ENCODE results near the gene SMAD7.

DNA sequence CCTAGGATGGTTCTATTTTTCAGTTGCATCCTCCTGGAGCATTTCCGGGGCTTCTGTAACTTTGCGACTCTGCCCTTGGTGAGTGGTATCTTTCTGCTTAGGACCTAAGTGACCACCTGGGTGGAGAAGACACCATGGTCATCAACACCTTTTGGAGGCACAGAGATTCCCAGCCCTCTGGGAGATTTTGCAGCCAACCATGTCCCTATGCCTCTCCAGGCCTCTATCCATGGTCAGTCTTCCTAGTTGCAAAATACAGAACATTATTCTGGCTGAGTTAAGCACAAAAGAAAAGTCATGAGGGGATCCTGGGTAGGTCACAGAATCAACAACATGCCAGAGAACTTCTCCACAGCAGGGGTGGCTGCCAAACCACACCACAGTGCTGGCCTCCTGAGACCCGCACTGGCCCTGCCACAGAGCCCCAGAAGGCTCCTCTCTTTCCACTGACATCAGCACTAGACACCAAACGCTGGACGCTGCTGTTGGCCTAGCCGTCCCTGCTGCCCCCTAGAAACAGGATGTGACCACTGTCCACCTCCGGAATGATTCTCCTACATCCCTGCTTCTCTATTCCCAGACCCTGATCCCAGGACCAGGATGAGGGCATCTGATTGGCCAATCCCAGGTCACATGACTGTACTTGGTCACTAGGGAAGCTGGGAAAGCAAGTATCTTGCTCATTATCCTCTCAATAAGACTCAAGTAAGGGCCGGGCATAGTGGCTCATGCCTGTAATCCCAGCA, 47.7 kb downstream of the SMAD7 start:
- TF ChIP-seq MEF2A (IDR thresholded peaks at IDR 0.05; ENCODE audit: insufficient read depth, low read depth, low read length), result no peak
- TF ChIP-seq, protein P1, sequence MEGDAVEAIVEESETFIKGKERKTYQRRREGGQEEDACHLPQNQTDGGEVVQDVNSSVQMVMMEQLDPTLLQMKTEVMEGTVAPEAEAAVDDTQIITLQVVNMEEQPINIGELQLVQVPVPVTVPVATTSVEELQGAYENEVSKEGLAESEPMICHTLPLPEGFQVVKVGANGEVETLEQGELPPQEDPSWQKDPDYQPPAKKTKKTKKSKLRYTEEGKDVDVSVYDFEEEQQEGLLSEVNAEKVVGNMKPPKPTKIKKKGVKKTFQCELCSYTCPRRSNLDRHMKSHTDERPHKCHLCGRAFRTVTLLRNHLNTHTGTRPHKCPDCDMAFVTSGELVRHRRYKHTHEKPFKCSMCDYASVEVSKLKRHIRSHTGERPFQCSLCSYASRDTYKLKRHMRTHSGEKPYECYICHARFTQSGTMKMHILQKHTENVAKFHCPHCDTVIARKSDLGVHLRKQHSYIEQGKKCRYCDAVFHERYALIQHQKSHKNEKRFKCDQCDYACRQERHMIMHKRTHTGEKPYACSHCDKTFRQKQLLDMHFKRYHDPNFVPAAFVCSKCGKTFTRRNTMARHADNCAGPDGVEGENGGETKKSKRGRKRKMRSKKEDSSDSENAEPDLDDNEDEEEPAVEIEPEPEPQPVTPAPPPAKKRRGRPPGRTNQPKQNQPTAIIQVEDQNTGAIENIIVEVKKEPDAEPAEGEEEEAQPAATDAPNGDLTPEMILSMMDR (IDR thresholded peaks at IDR 0.05 in 2 of 3, conservative IDR thresholded peaks at IDR 0.05 in 1 of 3; ENCODE audit: control insufficient read depth in 2 of 3, extremely low read depth in 1 of 3, insufficient read depth in 1 of 3, low read depth in 3 of 3, low read length in 3 of 3), result no peak
- TF ChIP-seq, protein P2, sequence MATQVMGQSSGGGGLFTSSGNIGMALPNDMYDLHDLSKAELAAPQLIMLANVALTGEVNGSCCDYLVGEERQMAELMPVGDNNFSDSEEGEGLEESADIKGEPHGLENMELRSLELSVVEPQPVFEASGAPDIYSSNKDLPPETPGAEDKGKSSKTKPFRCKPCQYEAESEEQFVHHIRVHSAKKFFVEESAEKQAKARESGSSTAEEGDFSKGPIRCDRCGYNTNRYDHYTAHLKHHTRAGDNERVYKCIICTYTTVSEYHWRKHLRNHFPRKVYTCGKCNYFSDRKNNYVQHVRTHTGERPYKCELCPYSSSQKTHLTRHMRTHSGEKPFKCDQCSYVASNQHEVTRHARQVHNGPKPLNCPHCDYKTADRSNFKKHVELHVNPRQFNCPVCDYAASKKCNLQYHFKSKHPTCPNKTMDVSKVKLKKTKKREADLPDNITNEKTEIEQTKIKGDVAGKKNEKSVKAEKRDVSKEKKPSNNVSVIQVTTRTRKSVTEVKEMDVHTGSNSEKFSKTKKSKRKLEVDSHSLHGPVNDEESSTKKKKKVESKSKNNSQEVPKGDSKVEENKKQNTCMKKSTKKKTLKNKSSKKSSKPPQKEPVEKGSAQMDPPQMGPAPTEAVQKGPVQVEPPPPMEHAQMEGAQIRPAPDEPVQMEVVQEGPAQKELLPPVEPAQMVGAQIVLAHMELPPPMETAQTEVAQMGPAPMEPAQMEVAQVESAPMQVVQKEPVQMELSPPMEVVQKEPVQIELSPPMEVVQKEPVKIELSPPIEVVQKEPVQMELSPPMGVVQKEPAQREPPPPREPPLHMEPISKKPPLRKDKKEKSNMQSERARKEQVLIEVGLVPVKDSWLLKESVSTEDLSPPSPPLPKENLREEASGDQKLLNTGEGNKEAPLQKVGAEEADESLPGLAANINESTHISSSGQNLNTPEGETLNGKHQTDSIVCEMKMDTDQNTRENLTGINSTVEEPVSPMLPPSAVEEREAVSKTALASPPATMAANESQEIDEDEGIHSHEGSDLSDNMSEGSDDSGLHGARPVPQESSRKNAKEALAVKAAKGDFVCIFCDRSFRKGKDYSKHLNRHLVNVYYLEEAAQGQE (IDR thresholded peaks at IDR 0.05; ENCODE audit: low read depth, low read length), result no peak
- TF ChIP-seq, protein P3, sequence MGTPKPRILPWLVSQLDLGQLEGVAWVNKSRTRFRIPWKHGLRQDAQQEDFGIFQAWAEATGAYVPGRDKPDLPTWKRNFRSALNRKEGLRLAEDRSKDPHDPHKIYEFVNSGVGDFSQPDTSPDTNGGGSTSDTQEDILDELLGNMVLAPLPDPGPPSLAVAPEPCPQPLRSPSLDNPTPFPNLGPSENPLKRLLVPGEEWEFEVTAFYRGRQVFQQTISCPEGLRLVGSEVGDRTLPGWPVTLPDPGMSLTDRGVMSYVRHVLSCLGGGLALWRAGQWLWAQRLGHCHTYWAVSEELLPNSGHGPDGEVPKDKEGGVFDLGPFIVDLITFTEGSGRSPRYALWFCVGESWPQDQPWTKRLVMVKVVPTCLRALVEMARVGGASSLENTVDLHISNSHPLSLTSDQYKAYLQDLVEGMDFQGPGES (IDR thresholded peaks at IDR 0.05), result no peak
- TF ChIP-seq POLR2AphosphoS5 (IDR thresholded peaks at IDR 0.05; ENCODE audit: low read length), result no peak
- TF ChIP-seq, protein P4, sequence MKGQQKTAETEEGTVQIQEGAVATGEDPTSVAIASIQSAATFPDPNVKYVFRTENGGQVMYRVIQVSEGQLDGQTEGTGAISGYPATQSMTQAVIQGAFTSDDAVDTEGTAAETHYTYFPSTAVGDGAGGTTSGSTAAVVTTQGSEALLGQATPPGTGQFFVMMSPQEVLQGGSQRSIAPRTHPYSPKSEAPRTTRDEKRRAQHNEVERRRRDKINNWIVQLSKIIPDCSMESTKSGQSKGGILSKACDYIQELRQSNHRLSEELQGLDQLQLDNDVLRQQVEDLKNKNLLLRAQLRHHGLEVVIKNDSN (IDR thresholded peaks at IDR 0.05; ENCODE audit: borderline replicate concordance, extremely low read length, insufficient read depth, low read depth, low read length), result no peak
- no peak for TF ChIP-seq ZNF217 (IDR thresholded peaks at IDR 0.05)
- TF ChIP-seq ZNF207 (IDR thresholded peaks at IDR 0.05; ENCODE audit: borderline replicate concordance), result no peak
- no peak for TF ChIP-seq NFIC (IDR thresholded peaks at IDR 0.05; ENCODE audit: low read depth, low read length)
- no peak for TF ChIP-seq CHD1 (IDR thresholded peaks at IDR 0.05; ENCODE audit: low read depth, low read length)
- TF ChIP-seq POLR2A (IDR thresholded peaks at IDR 0.05; ENCODE audit: low read depth, low read length), result no peak
- TF ChIP-seq, protein P5, sequence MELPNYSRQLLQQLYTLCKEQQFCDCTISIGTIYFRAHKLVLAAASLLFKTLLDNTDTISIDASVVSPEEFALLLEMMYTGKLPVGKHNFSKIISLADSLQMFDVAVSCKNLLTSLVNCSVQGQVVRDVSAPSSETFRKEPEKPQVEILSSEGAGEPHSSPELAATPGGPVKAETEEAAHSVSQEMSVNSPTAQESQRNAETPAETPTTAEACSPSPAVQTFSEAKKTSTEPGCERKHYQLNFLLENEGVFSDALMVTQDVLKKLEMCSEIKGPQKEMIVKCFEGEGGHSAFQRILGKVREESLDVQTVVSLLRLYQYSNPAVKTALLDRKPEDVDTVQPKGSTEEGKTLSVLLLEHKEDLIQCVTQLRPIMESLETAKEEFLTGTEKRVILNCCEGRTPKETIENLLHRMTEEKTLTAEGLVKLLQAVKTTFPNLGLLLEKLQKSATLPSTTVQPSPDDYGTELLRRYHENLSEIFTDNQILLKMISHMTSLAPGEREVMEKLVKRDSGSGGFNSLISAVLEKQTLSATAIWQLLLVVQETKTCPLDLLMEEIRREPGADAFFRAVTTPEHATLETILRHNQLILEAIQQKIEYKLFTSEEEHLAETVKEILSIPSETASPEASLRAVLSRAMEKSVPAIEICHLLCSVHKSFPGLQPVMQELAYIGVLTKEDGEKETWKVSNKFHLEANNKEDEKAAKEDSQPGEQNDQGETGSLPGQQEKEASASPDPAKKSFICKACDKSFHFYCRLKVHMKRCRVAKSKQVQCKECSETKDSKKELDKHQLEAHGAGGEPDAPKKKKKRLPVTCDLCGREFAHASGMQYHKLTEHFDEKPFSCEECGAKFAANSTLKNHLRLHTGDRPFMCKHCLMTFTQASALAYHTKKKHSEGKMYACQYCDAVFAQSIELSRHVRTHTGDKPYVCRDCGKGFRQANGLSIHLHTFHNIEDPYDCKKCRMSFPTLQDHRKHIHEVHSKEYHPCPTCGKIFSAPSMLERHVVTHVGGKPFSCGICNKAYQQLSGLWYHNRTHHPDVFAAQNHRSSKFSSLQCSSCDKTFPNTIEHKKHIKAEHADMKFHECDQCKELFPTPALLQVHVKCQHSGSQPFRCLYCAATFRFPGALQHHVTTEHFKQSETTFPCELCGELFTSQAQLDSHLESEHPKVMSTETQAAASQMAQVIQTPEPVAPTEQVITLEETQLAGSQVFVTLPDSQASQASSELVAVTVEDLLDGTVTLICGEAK (IDR thresholded peaks at IDR 0.05; ENCODE audit: borderline replicate concordance), result no peak
- TF ChIP-seq EGR1 (IDR thresholded peaks at IDR 0.05; ENCODE audit: borderline replicate concordance in 1 of 2, low read depth in 2 of 2, low read length in 2 of 2), result no peak
- no peak for TF ChIP-seq ZNF274 (IDR thresholded peaks at IDR 0.05; ENCODE audit: insufficient read depth, insufficient read length)
